HG02588 (cell line): ENCODE measurements around the gene RPS18.
"Not testable (repeated sequence)": the region's sequence is repeated elsewhere in the genome, so short reads cannot be mapped to it uniquely, and the experiment has no call there.

Source experiments
- ATAC-seq: cut with Tn5 transposase; IDR thresholded peaks from one replicate; pipeline ENCODE4 v1.9.1; 2021; ENCODE audit warnings: mild to moderate bottlenecking, moderate library complexity; ENCODE audit not compliant: unreplicated experiment

RPS18 gene

DNA sequence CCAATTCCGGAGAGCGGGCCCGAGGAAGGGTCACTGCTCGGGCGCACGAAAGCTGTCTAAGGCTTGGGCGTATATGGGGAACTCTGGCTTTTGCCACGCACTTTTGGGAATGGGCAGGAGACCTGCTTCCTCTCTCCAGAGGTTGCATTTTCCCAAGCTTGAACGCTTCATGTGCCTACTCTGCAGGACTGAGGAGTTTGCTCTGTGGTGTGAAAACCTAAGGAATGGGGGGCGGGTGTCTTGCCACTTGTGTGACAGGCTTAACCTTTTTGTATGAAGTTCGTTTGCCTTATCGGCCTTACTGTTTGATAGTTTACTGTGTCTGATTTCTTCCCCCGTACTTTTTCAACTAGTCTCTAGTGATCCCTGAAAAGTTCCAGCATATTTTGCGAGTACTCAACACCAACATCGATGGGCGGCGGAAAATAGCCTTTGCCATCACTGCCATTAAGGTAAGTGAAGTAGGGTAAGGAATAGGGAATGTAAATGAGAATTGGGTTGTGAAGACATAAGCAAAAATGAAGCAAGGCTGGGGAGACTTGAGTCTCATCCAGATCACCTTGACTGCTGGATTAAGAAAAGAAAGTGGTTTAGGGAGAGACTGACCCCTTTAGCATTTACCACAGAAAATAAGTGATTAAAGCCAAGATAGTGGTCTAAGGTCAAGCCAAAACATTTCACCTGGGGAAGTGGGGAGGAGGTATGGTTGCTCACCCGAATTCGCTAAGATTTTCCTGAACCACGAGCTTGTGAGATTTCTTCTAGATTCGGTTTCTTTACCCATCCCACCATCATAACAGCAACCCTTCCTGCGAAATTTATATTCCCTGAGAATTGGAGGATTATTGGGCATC lies 627 bp downstream of the RPS18 start:
- no peak for ATAC-seq

DNA sequence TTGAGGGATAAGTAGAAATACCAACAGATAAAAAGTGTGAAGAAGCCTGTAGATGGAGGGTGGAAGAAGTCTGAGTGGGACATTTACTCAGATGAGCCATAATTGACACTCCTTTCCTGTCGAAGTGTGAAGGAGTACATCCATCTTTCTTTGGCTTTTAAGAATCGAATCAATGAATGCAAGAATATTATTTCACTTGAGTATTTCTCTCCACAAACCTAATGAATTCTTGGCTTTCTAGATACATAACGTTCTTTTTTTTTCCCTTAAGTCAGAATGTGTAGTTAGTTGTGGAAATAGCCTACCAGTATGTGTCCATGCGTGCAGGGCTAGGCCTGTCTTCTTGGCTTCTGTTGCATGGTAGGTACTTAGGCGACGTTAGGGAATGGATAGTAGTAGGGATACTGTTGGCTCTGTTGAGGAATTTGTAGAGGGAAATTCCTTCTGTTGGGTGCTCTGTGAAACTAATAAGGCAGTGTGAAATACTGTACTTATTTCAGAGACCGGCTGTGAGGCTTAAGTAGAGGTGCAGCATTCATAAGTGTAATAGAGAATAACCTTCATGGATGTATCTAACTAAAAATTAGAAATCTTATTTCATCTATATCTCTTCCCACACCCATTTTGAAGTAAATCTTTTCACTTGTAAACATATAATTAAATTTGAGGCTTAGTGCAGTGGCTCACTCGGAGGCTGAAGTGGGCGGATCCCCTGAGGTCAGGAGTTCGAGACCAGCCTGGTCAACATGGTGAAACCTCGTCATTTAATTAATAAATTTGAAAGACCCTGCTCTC lies 1.5 kb downstream of the RPS18 start:
- no peak for ATAC-seq

DNA sequence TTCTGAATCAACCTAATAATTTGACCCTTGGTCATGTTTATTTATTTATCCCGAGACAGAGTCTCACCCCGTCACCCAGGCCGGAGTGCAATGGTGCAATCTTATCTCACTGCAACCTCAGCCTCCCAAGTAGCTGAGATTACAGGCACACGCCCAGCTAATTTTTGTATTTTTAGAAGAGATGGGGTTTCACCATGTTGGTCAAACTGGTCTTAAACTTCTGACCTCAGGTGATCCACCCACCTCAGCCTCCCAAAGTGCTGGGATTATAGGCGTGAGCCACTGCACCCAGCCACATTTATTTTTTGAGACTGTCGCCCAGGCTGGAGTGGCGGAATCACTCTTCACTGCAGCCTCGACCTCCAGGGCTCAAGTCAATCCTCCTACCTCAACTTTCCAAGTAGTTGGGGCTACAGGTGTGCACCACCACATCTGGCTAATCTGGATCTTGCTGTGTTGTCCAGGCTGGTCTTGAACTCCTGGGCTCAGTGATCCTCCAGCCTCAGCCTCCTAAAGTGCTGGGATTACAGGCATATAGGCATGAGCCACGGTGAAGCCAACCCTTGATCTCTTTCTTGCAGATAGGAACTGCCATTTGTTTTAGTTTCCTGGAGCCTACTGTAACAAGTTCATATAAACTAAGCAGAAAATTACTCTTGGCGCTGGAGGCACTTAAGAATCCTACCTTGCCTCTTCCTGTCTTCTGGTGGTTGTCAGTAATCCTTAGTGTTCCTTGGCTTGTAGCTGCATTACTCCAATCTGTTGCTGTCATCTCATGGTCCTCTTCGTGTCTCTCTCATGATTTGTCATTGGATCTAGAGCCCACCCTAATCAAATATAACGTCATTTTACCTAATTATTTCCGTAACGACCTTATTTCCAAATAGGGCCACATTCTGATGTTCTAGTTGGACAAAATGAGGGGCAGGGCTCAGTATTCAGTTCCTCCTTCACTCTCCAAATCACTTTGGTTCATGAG lies 2.3 kb downstream of the RPS18 start:
- no peak for ATAC-seq

DNA sequence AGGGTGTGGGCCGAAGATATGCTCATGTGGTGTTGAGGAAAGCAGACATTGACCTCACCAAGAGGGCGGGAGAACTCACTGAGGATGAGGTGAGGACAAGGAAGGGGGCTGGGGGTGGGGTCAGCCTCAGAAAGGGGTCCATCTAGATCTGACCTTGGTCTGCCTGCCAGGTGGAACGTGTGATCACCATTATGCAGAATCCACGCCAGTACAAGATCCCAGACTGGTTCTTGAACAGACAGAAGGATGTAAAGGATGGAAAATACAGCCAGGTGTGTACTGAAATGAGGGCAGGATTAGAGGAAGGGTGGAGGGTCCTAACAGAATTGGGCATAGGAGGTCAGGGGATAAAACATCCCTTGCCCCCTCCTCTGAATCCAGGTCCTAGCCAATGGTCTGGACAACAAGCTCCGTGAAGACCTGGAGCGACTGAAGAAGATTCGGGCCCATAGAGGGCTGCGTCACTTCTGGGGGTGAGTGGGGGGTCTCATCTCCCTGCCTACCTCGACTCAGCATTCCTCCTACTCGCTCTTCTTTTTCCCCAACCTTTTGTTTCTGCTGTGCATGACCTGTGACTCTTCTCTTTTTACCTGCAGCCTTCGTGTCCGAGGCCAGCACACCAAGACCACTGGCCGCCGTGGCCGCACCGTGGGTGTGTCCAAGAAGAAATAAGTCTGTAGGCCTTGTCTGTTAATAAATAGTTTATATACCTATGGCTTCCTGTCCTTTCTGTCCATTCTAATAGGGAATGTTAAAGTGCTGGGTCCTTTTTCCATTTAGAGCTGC lies 4.1 kb downstream of the RPS18 start:
- not testable (repeated sequence) for ATAC-seq

DNA sequence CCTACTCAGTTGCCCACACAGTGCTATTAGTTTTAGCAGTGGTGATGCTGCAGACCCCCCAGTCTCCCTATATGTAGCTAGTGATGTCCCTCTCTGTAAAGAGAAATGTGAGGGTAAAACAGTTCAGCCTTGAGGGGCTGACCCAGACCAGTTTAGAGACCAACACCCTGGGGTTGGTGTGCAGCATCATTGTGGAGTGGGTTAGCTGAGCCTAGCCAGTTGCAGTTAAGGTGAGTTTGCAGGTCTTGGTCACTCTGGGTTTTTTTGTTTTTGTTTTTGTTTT lies 4.6 kb downstream of the RPS18 start:
- ATAC-seq, result no peak

DNA sequence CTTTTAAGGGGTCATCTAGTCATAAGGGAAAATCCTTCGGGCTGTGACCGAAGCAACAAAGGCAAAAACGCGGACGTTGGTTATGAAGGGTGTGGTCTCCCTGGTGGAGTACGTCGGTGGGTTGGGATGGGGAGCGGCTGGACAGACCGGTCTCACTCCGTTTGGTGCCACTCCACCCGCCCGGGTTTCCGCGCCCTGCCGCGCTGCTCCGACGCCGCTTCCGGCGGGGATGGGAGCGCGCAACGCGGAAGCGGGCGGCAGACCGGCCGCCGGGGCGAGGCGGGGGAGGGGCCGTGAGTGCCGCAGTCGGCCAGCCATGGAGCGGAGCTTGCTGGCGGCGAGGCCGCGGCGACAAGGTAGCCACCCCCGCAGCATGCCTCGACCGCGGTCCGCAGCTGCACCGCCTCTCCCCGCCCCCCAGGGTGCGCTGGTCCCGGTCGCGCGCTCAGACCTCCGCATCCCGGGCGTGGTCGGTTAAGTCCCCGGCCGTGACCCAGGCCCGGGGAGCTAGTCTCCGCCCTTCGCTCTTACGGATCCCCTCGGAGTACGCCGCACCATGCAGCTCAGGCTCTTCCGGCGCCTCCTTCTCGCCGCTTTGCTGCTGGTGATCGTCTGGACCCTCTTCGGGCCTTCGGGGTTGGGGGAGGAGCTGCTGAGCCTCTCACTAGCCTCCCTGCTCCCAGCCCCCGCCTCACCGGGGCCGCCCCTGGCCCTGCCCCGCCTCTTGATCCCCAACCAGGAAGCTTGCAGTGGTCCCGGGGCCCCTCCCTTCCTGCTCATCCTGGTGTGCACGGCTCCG lies 5.2 kb downstream of the RPS18 start, which contains the start of gene B3GALT4:
Gene B3GALT4, plus strand, starts transcription at position 260 of the 799 bp plus-strand sequence. Its CDS starts 297 bp downstream, at position 557.
- ATAC-seq, result peak; percentile 48

DNA sequence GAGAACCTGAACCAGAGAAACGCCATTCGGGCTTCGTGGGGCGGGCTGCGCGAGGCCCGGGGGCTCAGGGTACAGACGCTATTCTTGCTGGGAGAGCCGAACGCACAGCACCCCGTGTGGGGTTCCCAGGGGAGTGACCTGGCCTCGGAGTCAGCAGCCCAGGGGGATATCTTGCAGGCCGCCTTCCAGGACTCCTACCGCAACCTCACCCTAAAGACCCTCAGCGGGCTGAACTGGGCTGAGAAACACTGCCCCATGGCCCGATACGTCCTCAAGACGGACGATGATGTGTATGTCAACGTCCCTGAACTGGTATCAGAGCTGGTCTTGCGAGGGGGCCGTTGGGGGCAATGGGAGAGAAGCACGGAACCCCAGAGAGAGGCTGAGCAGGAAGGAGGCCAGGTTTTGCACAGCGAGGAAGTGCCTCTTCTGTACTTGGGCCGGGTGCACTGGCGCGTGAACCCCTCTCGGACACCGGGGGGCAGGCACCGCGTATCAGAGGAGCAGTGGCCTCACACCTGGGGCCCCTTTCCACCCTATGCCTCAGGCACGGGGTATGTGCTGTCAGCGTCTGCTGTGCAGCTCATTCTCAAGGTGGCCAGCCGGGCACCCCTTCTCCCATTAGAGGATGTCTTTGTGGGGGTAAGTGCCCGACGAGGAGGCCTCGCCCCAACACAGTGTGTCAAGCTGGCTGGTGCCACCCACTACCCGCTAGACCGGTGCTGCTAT lies 6.0 kb downstream of the RPS18 start:
- no peak for ATAC-seq

DNA sequence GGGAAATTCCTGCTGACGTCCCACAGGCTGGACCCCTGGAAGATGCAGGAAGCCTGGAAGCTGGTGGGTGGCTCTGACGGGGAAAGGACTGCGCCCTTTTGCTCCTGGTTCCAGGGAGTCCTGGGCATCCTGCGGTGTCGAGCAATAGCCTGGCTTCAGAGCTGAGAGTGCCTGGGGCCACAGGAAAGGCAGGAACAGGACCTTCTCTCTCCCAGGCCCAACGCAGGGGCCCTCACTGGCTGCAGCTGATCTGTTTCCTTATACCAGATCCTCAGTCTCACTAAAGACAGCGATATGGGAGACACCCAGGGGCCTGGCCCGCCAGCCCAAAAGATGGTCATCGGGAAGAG lies 6.5 kb downstream of the RPS18 start:
- ATAC-seq, result no peak

DNA sequence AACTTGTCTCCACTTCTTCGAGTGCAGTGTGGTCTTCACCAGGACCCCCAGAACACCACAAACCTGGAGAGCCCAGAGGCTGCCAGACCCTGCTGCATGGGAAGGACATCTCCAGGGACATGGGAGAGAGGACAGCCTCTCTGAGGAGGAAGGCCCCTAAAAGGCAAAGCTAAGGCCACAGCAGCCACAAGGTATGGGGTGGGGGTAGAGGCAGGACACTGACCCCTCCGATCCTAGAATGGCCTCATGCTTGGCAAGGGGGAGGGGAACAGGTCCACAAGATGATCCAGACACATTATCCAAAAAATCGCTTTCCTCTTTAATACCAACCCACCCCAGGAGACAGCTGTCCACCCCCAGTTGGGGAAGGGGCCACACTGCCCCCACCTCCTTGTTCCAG lies 6.9 kb downstream of the RPS18 start:
- no peak for ATAC-seq

DNA sequence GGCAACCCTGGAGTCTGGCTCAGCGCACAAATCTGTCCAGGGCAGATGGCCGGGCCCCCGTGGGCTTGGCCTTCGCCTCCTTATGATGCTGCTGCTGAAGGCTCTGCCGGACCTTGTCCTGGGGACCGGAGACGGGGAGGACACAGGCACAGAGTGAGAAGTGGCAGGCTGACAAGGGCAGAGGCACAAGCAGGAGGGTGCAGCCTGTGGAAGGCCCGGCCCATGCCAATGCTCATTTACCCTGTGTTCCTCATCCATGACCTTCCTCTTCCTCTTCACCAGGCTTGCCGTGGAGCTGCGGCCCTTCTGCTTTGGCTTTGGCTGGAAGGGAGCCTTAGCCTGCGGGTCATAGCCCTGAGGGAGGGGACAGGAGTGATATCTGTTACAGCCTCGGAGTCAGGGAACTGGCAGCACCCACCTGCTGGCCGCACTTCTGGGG lies 7.4 kb downstream of the RPS18 start:
- ATAC-seq, result no peak

DNA sequence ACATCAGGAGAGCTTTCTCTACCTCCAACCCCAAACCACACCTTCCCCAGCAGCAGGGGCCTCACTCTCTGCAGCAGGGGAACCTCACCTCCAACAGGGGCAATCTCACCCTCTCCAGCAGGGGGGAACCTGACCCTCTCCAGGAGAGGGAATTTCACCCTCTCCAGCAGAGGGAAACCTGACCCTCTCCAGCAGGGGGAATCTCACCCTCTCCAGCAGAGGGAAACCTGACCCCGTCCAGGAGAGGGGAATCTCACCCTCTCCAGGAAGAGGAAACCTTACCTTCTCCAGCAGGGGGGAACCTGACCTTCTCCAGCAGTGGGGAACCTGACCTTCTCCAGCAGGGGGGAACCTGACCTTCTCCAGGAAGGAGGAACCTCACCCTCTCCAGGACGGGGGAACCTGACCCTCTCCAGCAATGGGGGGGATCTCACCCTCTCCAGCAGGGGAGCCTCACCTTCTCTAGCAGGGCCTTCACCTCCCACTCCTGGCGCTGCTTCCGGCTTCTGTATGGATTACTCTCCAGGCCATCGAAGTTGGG lies 8.2 kb downstream of the RPS18 start:
- no peak for ATAC-seq

DNA sequence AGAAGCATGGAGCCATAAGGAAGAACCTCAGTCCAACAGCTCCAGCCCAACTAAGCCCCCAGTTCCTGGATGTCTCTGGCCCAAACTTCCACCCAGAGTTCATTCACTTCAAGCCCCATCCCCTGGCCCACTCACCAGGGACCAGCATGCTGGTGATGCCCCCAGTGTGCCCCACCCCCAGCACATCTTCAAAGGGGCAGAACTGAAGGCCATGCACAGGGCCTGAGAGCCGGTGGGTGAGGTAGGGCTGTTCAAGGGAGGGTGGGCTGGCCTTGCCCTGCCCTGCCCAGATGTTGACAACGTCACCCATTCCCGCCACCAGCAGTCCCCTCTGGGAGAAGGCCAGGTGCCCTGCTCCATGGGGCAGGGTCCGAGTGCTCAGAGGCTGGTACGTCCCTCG lies 8.7 kb downstream of the RPS18 start:
- ATAC-seq, result no peak

DNA sequence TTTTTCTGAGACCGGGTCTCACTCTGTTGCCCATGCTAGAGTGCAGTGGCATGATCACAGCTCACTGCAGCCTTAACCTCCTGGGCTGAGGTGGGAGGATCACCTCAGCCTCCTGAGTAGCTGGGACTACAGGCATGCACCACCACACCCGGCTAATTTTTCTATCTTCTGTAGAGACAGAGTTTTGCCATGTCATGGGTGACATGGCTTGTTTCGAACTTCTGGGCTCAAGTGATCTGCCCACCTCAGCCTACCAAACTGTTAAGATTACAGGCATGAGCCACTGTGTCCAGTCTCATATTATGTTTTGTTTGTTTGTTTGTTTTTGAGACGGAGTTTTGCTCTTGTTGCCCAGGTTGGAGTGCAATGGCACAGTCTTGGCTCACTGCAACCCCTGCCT lies 13.3 kb downstream of the RPS18 start:
- not testable (repeated sequence) for ATAC-seq

DNA sequence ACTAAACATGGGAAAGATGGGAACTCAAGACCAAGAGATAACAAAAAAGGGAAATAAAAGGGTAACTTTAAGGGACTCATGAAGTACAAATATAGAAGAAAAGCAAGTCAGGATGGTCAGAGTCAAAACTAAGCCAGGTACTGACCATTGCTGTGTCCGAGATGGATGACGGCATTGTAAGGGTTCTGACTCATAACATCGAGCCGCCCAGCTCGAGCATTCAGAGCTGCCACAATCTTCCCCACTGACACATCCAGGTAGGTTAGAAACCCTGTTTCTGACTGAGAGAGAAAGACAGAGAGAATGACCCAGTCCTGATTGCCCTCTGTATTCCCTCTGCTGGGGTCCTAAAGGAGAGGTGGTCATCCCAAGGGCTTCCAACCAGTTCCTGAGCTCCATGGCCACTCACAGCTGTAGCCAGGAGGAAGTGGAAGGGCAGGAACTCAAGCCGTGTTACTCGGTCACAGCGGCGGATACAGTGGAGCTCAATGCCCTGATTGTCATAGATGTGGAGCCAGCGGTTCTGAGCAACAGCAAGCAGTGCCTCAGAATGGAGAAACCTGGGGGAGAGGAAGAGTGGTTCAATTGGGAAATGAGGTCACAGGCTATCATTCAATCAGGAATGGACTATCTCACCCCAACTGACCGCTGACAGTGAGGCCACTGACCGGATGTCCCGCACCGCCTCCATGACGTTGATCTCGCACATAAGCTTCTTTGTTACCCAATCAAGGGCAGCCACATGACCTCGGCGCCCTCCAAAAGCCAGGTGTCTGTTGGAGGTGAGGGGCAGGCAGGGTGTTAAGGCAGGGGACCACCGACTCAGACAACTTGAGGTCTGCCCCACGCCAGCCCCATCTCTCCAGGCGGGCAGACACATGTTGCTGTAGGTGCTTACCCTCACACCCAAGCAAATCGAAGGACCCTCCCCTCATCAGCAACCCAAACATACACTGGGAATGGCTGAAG lies 15.4 kb downstream of the RPS18 start:
- no peak for ATAC-seq

DNA sequence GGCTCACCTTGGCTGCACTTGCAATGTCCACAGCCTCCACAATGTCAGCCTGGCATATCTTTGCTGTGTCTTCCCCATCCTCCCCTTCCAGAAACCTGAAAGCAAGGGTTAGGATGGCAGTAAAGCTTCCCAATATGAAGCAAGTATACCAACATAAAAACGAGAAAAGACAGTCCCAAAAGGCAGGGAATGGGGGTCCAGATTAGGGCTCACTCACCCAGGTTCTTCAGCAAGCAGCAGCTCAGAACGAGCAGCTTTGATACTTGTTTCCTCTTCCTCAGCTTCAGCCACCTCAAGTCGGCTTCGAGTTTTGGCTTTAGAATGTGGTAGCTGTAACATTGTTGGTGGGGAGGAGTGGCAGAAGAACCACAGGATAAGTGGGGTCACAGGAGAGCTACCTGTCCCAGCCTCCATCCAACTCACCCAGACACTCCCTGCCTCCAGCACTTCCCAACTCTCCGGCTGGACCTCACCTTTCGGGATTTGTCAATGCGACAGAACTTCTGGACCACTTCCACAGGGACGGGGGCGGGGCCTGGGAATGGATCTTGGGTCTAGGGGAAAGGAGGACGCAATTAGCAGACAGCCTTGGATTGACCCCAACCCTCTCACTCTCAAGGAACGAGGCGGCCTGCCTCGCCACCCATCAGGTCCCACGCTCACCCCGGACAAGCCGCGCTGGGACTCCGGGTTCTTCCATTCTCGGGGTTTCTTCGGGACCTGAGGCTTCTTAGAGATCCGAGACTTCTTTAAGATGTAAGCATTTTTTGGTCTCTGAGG lies 16.5 kb downstream of the RPS18 start:
- ATAC-seq, result no peak

DNA sequence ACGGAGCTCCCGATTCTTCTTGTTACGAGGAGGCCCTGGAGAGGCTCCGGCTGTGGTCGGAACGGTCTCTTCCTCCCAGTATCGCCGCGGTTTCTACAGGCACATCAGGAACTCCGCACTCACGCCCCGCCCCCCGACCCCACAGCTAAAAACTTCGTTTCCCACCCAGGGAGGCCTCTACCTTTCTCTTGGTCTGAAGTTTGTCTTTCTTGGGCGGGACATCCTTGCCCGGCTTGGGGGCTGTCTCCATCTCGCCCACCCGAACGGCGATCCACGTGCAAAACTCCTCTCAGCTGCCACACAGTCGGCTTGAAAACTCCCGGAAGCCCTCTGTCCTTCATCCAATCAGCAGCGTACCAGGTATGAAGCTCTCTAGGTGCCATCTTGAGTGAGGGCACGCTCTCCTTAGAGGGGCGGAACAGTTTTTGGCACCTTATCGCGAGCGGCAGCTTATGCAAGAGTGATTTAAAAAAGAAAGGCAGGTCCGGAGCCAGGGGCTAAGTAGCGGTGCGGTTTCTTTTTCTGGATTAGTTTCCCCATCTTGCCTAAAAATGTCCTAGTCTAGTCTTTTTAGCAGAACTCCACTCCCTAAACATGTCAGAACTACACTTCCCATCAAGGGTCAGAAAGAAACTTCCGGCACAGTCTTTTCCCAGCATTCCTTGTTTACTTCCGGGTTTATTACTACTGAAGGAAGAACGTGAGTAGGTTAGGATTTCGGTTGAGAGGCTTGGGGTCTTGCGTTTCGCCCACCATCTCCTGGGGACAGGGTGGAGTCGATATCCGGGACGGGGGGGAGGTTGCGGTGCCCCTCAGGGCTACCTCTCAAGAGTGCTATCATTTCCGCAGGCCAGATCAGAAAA lies 17.3 kb downstream of the RPS18 start, which contains the start of the genes PFDN6 and WDR46:
Gene PFDN6, plus strand, starts transcription at position 681 of the 863 bp plus-strand sequence. CDS start 256 bp downstream, outside the sequence.
Gene WDR46, minus strand, starts transcription at position 319 of the 863 bp plus-strand sequence. Its CDS starts 69 bp downstream, at position 250.
- peak; percentile 81 for ATAC-seq
